ENCODE results near the gene ACOT8. TPM values are rescaled to one million over a fixed set of nuclear protein-coding genes. Genes with fewer than 3 reads are reported as not detected.

ACOT8 gene
- total and polyA plus RNA-seq, 2 of the 4 experiments (the other 2 are of a cell fraction): 29.8 to 47.5 TPM

DNA sequence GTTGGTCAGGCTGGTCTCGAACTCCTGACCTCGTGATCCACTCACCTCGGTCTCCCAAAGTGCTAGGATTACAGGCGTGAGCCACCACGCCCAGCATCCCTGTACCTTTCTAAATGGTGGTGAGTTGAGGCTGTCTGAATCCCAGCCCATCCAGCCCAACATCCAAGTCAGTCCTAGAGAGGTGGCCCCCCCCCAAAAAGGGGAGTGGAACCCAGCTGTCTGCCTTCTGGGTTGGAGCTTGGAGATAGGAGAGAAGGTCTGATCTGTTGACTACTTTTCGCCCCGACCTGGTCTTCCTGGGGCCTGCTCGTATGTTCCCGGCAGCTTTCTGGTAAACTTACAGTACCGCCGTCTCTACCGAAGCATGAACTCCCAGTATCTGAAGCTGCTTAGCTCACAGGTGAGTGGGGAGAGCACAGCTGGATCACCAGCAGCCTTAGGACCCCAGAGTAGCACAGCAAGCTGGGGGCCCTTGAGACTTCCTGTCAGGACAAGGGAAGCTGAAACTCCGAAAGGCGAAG, 39.5 kb upstream of the ACOT8 start:
- BruUV-seq (replicated peaks): no TSS peak
- H3K14ac ChIP-seq (replicated peaks; ENCODE audit: low read depth, low read length): no peak overlapping the region
- TF ChIP-seq, protein P1, sequence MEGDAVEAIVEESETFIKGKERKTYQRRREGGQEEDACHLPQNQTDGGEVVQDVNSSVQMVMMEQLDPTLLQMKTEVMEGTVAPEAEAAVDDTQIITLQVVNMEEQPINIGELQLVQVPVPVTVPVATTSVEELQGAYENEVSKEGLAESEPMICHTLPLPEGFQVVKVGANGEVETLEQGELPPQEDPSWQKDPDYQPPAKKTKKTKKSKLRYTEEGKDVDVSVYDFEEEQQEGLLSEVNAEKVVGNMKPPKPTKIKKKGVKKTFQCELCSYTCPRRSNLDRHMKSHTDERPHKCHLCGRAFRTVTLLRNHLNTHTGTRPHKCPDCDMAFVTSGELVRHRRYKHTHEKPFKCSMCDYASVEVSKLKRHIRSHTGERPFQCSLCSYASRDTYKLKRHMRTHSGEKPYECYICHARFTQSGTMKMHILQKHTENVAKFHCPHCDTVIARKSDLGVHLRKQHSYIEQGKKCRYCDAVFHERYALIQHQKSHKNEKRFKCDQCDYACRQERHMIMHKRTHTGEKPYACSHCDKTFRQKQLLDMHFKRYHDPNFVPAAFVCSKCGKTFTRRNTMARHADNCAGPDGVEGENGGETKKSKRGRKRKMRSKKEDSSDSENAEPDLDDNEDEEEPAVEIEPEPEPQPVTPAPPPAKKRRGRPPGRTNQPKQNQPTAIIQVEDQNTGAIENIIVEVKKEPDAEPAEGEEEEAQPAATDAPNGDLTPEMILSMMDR (conservative IDR thresholded peaks at IDR 0.05; ENCODE audit: low read depth, low read length): no peak
- TF ChIP-seq, protein P2, sequence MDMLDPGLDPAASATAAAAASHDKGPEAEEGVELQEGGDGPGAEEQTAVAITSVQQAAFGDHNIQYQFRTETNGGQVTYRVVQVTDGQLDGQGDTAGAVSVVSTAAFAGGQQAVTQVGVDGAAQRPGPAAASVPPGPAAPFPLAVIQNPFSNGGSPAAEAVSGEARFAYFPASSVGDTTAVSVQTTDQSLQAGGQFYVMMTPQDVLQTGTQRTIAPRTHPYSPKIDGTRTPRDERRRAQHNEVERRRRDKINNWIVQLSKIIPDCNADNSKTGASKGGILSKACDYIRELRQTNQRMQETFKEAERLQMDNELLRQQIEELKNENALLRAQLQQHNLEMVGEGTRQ (IDR thresholded peaks at IDR 0.05; ENCODE audit: low read depth, low read length): no peak
- TF ChIP-seq FOS (IDR thresholded peaks at IDR 0.05; ENCODE audit: low read depth, low read length) (no peak), RCOR1 (IDR thresholded peaks at IDR 0.05; ENCODE audit: insufficient replicate concordance, low read length) (no peak), ELK1 (IDR thresholded peaks at IDR 0.05; ENCODE audit: borderline replicate concordance, low read depth, low read length) (no peak), CEBPB (IDR thresholded peaks at IDR 0.05; ENCODE audit: low read depth, low read length) (no peak), MAZ (IDR thresholded peaks at IDR 0.05; ENCODE audit: borderline replicate concordance, low read depth, low read length) (no peak)
- H4K20me1 ChIP-seq (ENCODE audit: insufficient read depth, low read length): 0 out of 2 replicates have a peak, but pooled peaks cover 8% of the 10 kb centered on the region
- intact Hi-C loops (cut with micrococcal nuclease): no loop called here
- H3K4me2 ChIP-seq (ENCODE audit: low read depth, low read length): no peak overlapping the region
- H3K9me1 ChIP-seq (ENCODE audit: insufficient read depth, low read length): 0 out of 2 replicates have a peak, but pooled peaks cover 2% of the 10 kb centered on the region
- H3K9me3 ChIP-seq (ENCODE audit: control insufficient read depth, insufficient read depth, low read length): no peaks in the 10 kb centered on the region
- H3K4ac ChIP-seq (ENCODE audit: low read depth, low read length): no peak overlapping the region
- no peak overlapping the region for H3K18ac ChIP-seq (ENCODE audit: low read depth, low read length)
- peaks cover 14 to 32% of the 10 kb centered on the region in 2 experiments for H3K79me1 ChIP-seq (ENCODE audit: low read depth in 1 of 2, low read length in 2 of 2)
- no peak overlapping the region for H4K8ac ChIP-seq (ENCODE audit: low read depth in 2 of 2, low read length in 2 of 2)
- DNase-seq: no peak
- dilution Hi-C loops (cut with HindIII; ENCODE audit: low sequenced_read_pairs, unreplicated experiment): no loop called here
- no peak overlapping the region for H2BK120ac ChIP-seq (ENCODE audit: low read depth, low read length)
- H2AFZ ChIP-seq (replicated peaks; ENCODE audit: low read length, poor library complexity): no peak overlapping the region
- ChIA-PET POLR2A (ENCODE audit: unreplicated experiment) (interaction anchor here (1.1 kb wide), 1 partner anchor 9 kb away, joined by 6 read pairs; no protein-coding TSS in a partner anchor), CTCF (no interaction called here)
- H2BK20ac ChIP-seq (ENCODE audit: low read depth, low read length): no peak overlapping the region
- H3K27me3 ChIP-seq (ENCODE audit: control insufficient read depth, insufficient read depth, low read length): no peaks in the 10 kb centered on the region
- H2AK9ac ChIP-seq (replicated peaks; ENCODE audit: low read depth, low read length, poor library complexity): no peak overlapping the region
- WGBS, 2 experiments (ENCODE audit: extremely low coverage in 2 of 2, insufficient read length in 1 of 2): 96% methylated on average over 4 of the region's 14 CpGs; no CpG with 5 or more reads in 1 of the 2 experiments
- H3K36me3 ChIP-seq (ENCODE audit: control insufficient read depth, insufficient read depth, low read length): peaks cover 59% of the 10 kb centered on the region
- no peak overlapping the region for H3K56ac ChIP-seq (ENCODE audit: extremely low read depth, insufficient read depth, low read length)
- H2AK5ac ChIP-seq (ENCODE audit: low read depth, low read length): no peak overlapping the region
- no peak for ATAC-seq (ENCODE audit: low read depth)
- no peak overlapping the region for H3K27ac ChIP-seq (ENCODE audit: insufficient read depth, low read length)
- in situ Hi-C loops (cut with MboI; ENCODE audit: low sequenced_read_pairs): no loop called here
- no peak overlapping the region for H3K23ac ChIP-seq (ENCODE audit: low read depth, low read length)
- no peak overlapping the region for H4K91ac ChIP-seq (ENCODE audit: insufficient read depth, low read depth, low read length)
- H4K5ac ChIP-seq (ENCODE audit: low read depth, low read length): no peak overlapping the region
- H3K4me3 ChIP-seq (ENCODE audit: insufficient read depth, low read depth, low read length): no peak overlapping the region
- no peak overlapping the region for H3K9ac ChIP-seq (ENCODE audit: low read depth, low read length)
- no peak overlapping the region for H2BK15ac ChIP-seq (ENCODE audit: low read depth, low read length)
- H3K4me1 ChIP-seq (ENCODE audit: control insufficient read depth, insufficient read depth, low read length): peaks cover 3% of the 10 kb centered on the region; the same call in 1 of the 2 replicates
- H2BK5ac ChIP-seq (ENCODE audit: low read depth, low read length, poor library complexity, severe bottlenecking): no peak overlapping the region

Data from IMR-90 (cell line).